ENCODE measurements around the gene WNT9B. TPM values are rescaled to one million over a fixed set of nuclear protein-coding genes. Genes with fewer than 3 reads are reported as not detected.

The WNT9B gene
- total and polyA plus RNA-seq, 9 of the 15 experiments (the other 6 are each of a cell fraction or from before 2014, with no cell fraction given) = not detected

GRCh38 chr17:46817901-46818209, 33.5 kb upstream of the WNT9B start:
- Histone ChIP-seq H3K36me3 (ENCODE audit: control insufficient read depth, insufficient read depth, low read length) (no peaks in the 10 kb centered on the region), H3K27ac (ENCODE audit: extremely low read depth, low read depth, low read length) (no peak overlapping the region), H2AFZ (ENCODE audit: low read depth, low read length) (no peak overlapping the region), H3K79me2 (ENCODE audit: control insufficient read depth, insufficient read depth, low read length) (no peaks in the 10 kb centered on the region), H3K9me3 (replicated peaks; ENCODE audit: control insufficient read depth, insufficient read depth, low read depth, low read length) (no peaks in the 10 kb centered on the region), H3K27me3 (ENCODE audit: control insufficient read depth in 2 of 2, insufficient read depth in 2 of 2, low read length in 2 of 2) (no peaks in the 10 kb centered on the region), H3K4me2 (ENCODE audit: insufficient read depth, low read length) (no peak overlapping the region), H4K20me1 (replicated peaks; ENCODE audit: control insufficient read depth, insufficient read depth, low read length) (no peaks in the 10 kb centered on the region; the same call in 1 of the 2 replicates), H3K9ac (ENCODE audit: insufficient read depth in 1 of 2, low read depth in 2 of 2, low read length in 2 of 2) (no peak overlapping the region), H3K4me3 (no peak overlapping the region), H3K9me1 (ENCODE audit: control insufficient read depth, insufficient read depth, low read length) (no peaks in the 10 kb centered on the region), H3K4me1 (replicated peaks in 1 of 2; ENCODE audit: control insufficient read depth in 2 of 2, insufficient read depth in 2 of 2, low read length in 2 of 2) (peaks cover 30 to 63% of the 10 kb centered on the region in 2 experiments; a peak in 4 of 5 replicates)
- in situ Hi-C loops (cut with MboI) = loop anchor here (25.0 kb wide), 1 partner anchor 1231 kb away; no protein-coding TSS in a partner anchor
- CTCF ChIA-PET (ENCODE audit: low intra/inter-chr PET ratio) = no interaction called here
- DNase-seq (ENCODE audit: extremely low read depth in 1 of 4, low spot score in 3 of 4) (no peak), FAIRE-seq (no peak), ATAC-seq (no peak)
- no TSS peak for BruUV-seq (replicated peaks)
- WGBS (ENCODE audit: insufficient coverage, low coverage, missing lambda C conversion rate) = 66% methylated on average over 4 of the region's 5 CpGs
- POLR2A ChIA-PET = no interaction called here
- intact Hi-C loops (cut with micrococcal nuclease) = no loop called here
- TF ChIP-seq ZBTB8A (IDR thresholded peaks at IDR 0.05; ENCODE audit: partially characterized antibody) (no peak), E4F1 (CRISPR knock-in tag; IDR thresholded peaks at IDR 0.05; ENCODE audit: borderline replicate concordance) (no peak), STAT6 (CRISPR knock-in tag; IDR thresholded peaks at IDR 0.05) (no peak), SPI1 (IDR thresholded peaks at IDR 0.05; ENCODE audit: borderline replicate concordance, low read depth, low read length) (no peak), ZNF384 (IDR thresholded peaks at IDR 0.05; ENCODE audit: low read depth, low read length) (no peak), IRF9 (tag; IDR thresholded peaks at IDR 0.05) (no peak), PHF8 (IDR thresholded peaks at IDR 0.05; ENCODE audit: borderline replicate concordance, low read length) (no peak), SAP30 (IDR thresholded peaks at IDR 0.05; ENCODE audit: borderline replicate concordance, insufficient read depth, low read depth, low read length, poor library complexity, severe bottlenecking) (no peak), ZNF133 (CRISPR knock-in tag; IDR thresholded peaks at IDR 0.05) (no peak), ZNF24 (IDR thresholded peaks at IDR 0.05) (no peak), BCOR (IDR thresholded peaks at IDR 0.05) (no peak), FOXP4 (CRISPR knock-in tag; IDR thresholded peaks at IDR 0.05; ENCODE audit: borderline replicate concordance) (no peak), GATAD2A (IDR thresholded peaks at IDR 0.05) (no peak), NR2C2 (CRISPR knock-in tag; IDR thresholded peaks at IDR 0.05) (no peak), NR2C2 (tag; IDR thresholded peaks at IDR 0.05) (no peak), DACH1 (IDR thresholded peaks at IDR 0.05; ENCODE audit: partially characterized antibody) (no peak), ZNF696 (CRISPR knock-in tag; conservative IDR thresholded peaks at IDR 0.05) (no peak)

Data from K562 (cell line).